Keratinocyte (primary cell): Measurements from ENCODE around the gene TLE1. TPM values are rescaled to one million over a fixed set of nuclear protein-coding genes. Genes with fewer than 3 reads are reported as not detected.

Source experiments
- DNase-seq: peaks from one replicate; pipeline ENCODE4 v3.0.0-alpha.2; 2011; ENCODE audit warnings: low read depth, missing footprints, low spot score
- FAIRE-seq: peaks from 2 replicates; lab custom pipeline; 2011; peaks lifted over from hg19 to GRCh38; lab: Jason Lieb, UNC
- H2AFZ ChIP-seq: 2 replicates; pipeline ENCODE4 v1.6.0; 2012; ENCODE audit warnings: low read length, control low read depth, inconsistent platforms; ENCODE audit not compliant: control insufficient read depth
- H3K27ac ChIP-seq: 2 replicates; pipeline ENCODE4 v1.5.1; 2011; ENCODE audit warnings: low read length; ENCODE audit not compliant: control insufficient read depth, insufficient read depth
- H3K27me3 ChIP-seq: 3 replicates; pipeline ENCODE4 v1.6.0; 2011; ENCODE audit warnings: low read length; ENCODE audit not compliant: control insufficient read depth, insufficient read depth; ENCODE audit errors: extremely low read depth
- H3K36me3 ChIP-seq, 2 experiments: 2 replicates in 1 of 2; 3 replicates in 1 of 2; pipeline ENCODE4 v1.5.1; 2011; ENCODE audit warnings: low read length in 2 of 2, mild to moderate bottlenecking in 1 of 2; ENCODE audit not compliant: control insufficient read depth in 2 of 2, insufficient read depth in 2 of 2; ENCODE audit errors: extremely low read depth in 1 of 2
- H3K4me1 ChIP-seq: 3 replicates; pipeline ENCODE4 v1.5.1; 2011; ENCODE audit warnings: low read length; ENCODE audit not compliant: control insufficient read depth, insufficient read depth; ENCODE audit errors: extremely low read depth
- H3K4me2 ChIP-seq: 3 replicates; pipeline ENCODE4 v1.6.0; 2011; ENCODE audit warnings: low read depth, low read length; ENCODE audit not compliant: control insufficient read depth, insufficient read depth; ENCODE audit errors: extremely low read depth
- H3K4me3 ChIP-seq, 3 experiments: fragments of 200-600 bp in 1 of 3; sonication (generic) in 1 of 3; 2 replicates in 2 of 3; 3 replicates in 1 of 3; pipeline ENCODE4 v1.5.1; 2011 to 2016; ENCODE audit warnings: low read length in 3 of 3, mild to moderate bottlenecking in 3 of 3, control low read depth in 2 of 3, inconsistent platforms in 1 of 3, low read depth in 1 of 3, mixed read lengths in 1 of 3, mixed run types in 1 of 3, moderate library complexity in 1 of 3; ENCODE audit not compliant: control insufficient read depth in 2 of 3, insufficient read depth in 2 of 3; ENCODE audit errors: extremely low read depth in 1 of 3
- H3K79me2 ChIP-seq: 2 replicates; pipeline ENCODE4 v1.6.0; 2012; ENCODE audit warnings: low read length; ENCODE audit not compliant: control insufficient read depth, insufficient read depth
- H3K9ac ChIP-seq: 3 replicates; pipeline ENCODE4 v1.6.0; 2011; ENCODE audit warnings: low read length; ENCODE audit not compliant: control insufficient read depth, insufficient read depth; ENCODE audit errors: extremely low read depth
- H3K9me1 ChIP-seq: 3 replicates; pipeline ENCODE4 v1.6.0; 2011; ENCODE audit warnings: low read length; ENCODE audit not compliant: control insufficient read depth, insufficient read depth; ENCODE audit errors: extremely low read depth
- H3K9me3 ChIP-seq: 2 replicates; pipeline ENCODE4 v1.5.1; 2012; ENCODE audit warnings: low read depth, low read length; ENCODE audit not compliant: control insufficient read depth
- H4K20me1 ChIP-seq: 3 replicates; pipeline ENCODE4 v1.6.0; 2011; ENCODE audit warnings: low read length; ENCODE audit not compliant: control insufficient read depth, insufficient read depth; ENCODE audit errors: extremely low read depth
- EZH2 ChIP-seq: IDR thresholded peaks from one replicate; pipeline ENCODE4 v1.6.1; 2012; ENCODE audit warnings: inconsistent platforms, mild to moderate bottlenecking, low read length, moderate library complexity
- dilution Hi-C: fragments of 300-500 bp; cut with MboI; formaldehyde crosslinking; loops from one replicate; pipeline ENCODE4 v1.7.0; 2020; ENCODE audit warnings: low sequenced_read_pairs; ENCODE audit not compliant: extremely low pct_ligation_motif_present
- polyA plus RNA-seq, 5 experiments: library from polyadenylated mRNA; depleted of rRNA in 3 of 5; stranded (reverse) in 3 of 5; stranded (forward) in 1 of 5; unstranded in 1 of 5; fragments of >200 nt; gene quantifications; 1 replicate in 1 of 5; 2 replicates in 3 of 5; 3 replicates in 1 of 5; pipeline versions ENCODE4 v1.2.1 to v1.2.3, GENCODE V29; 2011 to 2012; ENCODE audit warnings: missing spikeins in 2 of 5, low read depth in 1 of 5, low replicate concordance in 1 of 5
- TF ChIP-seq, protein P1 (sequence below), 3 experiments: IDR thresholded peaks in 1 of 3; conservative IDR thresholded peaks in 1 of 3; optimal IDR thresholded peaks in 1 of 3; 2 replicates in 2 of 3; 3 replicates in 1 of 3; pipeline versions ENCODE3 to v1.5.1; 2011; ENCODE audit warnings: low read length in 3 of 3, mild to moderate bottlenecking in 3 of 3, moderate library complexity in 2 of 3, control low read depth in 1 of 3, inconsistent platforms in 1 of 3; ENCODE audit not compliant: insufficient read depth in 2 of 3; ENCODE audit errors: extremely low read depth in 1 of 3

The TLE1 gene
- polyA plus RNA-seq, 1 donor (not counting 4 experiments of a cell fraction or from before 2014, with no cell fraction given), result 29.6 TPM

DNA sequence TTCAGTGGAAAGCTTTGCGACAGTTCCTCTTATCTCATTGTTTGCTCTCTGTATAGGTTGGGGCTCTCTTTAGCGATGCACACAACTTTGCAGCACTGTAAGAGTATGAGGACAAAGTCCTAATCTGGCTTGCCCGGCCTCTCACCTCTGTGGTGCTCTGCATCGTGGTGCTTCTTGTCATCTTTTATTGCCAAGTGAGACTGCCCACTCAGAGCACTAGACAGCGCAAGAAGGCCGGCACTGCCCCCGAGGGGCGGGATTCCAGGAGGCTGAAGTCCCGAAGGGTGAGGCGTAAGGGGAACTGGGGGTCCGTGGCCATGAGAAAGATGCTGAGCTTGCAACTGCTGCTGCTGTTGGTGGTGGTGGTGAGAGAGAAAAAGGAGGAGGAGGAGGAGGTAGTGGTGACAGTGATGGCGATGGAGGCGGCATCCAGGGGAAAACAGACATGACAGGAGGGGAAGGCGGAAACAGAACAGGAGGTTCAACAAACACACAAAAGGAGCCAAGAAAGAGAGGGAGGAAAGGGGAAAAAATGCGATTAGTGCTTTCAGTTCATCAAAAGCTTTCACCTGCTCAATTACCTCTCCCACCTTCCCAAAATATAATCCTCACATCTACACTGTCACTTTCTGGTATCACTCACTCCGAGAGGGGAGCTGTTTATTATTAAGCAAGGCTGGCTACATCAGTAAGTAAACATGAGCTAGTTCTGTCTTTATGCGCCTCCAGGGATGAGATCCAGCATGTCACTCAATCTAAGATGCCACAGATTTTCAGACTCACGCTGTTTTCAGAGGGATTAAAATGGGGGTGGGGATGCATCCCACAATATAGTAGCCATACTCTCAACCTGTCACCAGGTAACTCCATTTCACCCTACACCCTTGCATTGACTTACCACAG lies 55.1 kb downstream of the TLE1 start:
- Histone ChIP-seq H3K4me2 (no peak overlapping the region), H3K27me3 (no peaks in the 10 kb centered on the region), H3K4me1 (no peaks in the 10 kb centered on the region)

DNA sequence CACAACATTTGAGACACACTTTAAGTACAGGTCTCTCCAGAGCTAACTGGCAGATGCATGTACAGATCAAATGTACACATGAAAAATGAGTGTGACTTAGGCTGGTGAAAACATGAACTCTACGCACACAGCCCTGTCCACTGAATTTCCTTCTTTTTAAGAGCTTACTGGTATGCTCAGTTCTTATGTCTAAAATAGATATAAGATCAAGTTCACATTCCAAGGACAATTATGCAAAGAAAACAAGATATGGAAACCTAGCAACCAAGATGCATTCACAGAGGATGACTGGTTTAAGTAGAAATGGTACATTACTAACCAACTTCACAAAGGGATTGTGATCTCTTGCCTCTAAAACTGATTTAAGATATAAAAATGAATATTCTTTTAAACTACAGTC lies 56.7 kb downstream of the TLE1 start:
- H2AFZ ChIP-seq, result no peak overlapping the region
- H3K9me1 ChIP-seq, result no peaks in the 10 kb centered on the region
- H4K20me1 ChIP-seq, result no peaks in the 10 kb centered on the region
- peaks cover under 1% of the 10 kb centered on the region for H3K79me2 ChIP-seq
- peaks cover 4 to 5% of the 10 kb centered on the region in 2 experiments for H3K36me3 ChIP-seq
- no peak overlapping the region for H3K27ac ChIP-seq
- dilution Hi-C loops, result no loop called here
- FAIRE-seq (no peak), DNase-seq (no peak)
- TF ChIP-seq EZH2, result no peak
- TF ChIP-seq, protein P1, sequence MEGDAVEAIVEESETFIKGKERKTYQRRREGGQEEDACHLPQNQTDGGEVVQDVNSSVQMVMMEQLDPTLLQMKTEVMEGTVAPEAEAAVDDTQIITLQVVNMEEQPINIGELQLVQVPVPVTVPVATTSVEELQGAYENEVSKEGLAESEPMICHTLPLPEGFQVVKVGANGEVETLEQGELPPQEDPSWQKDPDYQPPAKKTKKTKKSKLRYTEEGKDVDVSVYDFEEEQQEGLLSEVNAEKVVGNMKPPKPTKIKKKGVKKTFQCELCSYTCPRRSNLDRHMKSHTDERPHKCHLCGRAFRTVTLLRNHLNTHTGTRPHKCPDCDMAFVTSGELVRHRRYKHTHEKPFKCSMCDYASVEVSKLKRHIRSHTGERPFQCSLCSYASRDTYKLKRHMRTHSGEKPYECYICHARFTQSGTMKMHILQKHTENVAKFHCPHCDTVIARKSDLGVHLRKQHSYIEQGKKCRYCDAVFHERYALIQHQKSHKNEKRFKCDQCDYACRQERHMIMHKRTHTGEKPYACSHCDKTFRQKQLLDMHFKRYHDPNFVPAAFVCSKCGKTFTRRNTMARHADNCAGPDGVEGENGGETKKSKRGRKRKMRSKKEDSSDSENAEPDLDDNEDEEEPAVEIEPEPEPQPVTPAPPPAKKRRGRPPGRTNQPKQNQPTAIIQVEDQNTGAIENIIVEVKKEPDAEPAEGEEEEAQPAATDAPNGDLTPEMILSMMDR (optimal IDR thresholded peaks at IDR 0.05 in 1 of 3, IDR thresholded peaks at IDR 0.05 in 1 of 3, conservative IDR thresholded peaks at IDR 0.05 in 1 of 3; ENCODE audit: extremely low read depth in 1 of 3, insufficient read depth in 2 of 3, low read length in 3 of 3), result no peak
- no peak overlapping the region for H3K4me3 ChIP-seq
- peaks cover 14% of the 10 kb centered on the region for H3K4me1 ChIP-seq
- no peaks in the 10 kb centered on the region for H3K27me3 ChIP-seq
- H3K9me3 ChIP-seq, result no peaks in the 10 kb centered on the region
- H3K9ac ChIP-seq, result no peak overlapping the region
- no peak overlapping the region for H3K4me2 ChIP-seq

More for the DNA sequence above, 55.1 kb downstream of the TLE1 start:
- no peak overlapping the region for H3K27ac ChIP-seq
- no peaks in the 10 kb centered on the region for H3K9me1 ChIP-seq
- no peak overlapping the region for H3K4me3 ChIP-seq
- no peaks in the 10 kb centered on the region for H4K20me1 ChIP-seq
- FAIRE-seq, result no peak
- no peak for TF ChIP-seq EZH2
- TF ChIP-seq, protein P1 (optimal IDR thresholded peaks at IDR 0.05 in 1 of 3, IDR thresholded peaks at IDR 0.05 in 1 of 3, conservative IDR thresholded peaks at IDR 0.05 in 1 of 3; ENCODE audit: extremely low read depth in 1 of 3, insufficient read depth in 2 of 3, low read length in 3 of 3), result no peak
- no peak overlapping the region for H3K9ac ChIP-seq
- H3K36me3 ChIP-seq, result peaks cover 4 to 9% of the 10 kb centered on the region in 2 experiments
- dilution Hi-C loops, result no loop called here
- no peak overlapping the region for H2AFZ ChIP-seq
- no peak for DNase-seq
- H3K9me3 ChIP-seq, result no peaks in the 10 kb centered on the region
- H3K79me2 ChIP-seq, result peaks cover 13% of the 10 kb centered on the region
